IMR-90 (cell line): ENCODE results near the gene DUOX1. TPM values are rescaled to one million over a fixed set of nuclear protein-coding genes. Genes with fewer than 3 reads are reported as not detected.

Source experiments
- ATAC-seq: fragments of 200-7000 bp; cut with Tn5 transposase; 2 replicates; pipeline ENCODE4 v1.9.1; 2020; ENCODE audit warnings: low read depth, mild to moderate bottlenecking, moderate library complexity
- BruUV-seq: library from RNA; stranded (reverse); fragments of 400-500 nt; replicated peaks from 2 replicates; lab custom pipeline; 2021; lab: Mats Ljungman, UMichigan
- CTCF ChIA-PET: fragments of 300-600 bp; formaldehyde crosslinking; extraction: SDS; loops from one replicate; lab custom pipeline; 2021; ENCODE audit warnings: antibody characterized with exemption; lab: Yijun Ruan, JAX
- POLR2A ChIA-PET: fragments of 300-600 bp; sonication (Branson Sonifier 250); formaldehyde crosslinking; loops from one replicate; lab custom pipeline; 2022; ENCODE audit warnings: antibody characterized with exemption; ENCODE audit not compliant: unreplicated experiment; lab: Charles Lee
- DNase-seq: peaks from one replicate; pipeline ENCODE4 v3.0.0; 2013
- H2AFZ ChIP-seq: replicated peaks from 2 replicates; pipeline ENCODE3; 2013; ENCODE audit warnings: low read length, mild to moderate bottlenecking; ENCODE audit not compliant: poor library complexity
- H2AK5ac ChIP-seq: 2 replicates; pipeline ENCODE4 v1.6.1; 2013; ENCODE audit warnings: low read depth, low read length, inconsistent platforms
- H2AK9ac ChIP-seq: replicated peaks from 2 replicates; pipeline ENCODE3; 2013; ENCODE audit warnings: mild to moderate bottlenecking, low read depth, low read length, moderate library complexity; ENCODE audit not compliant: poor library complexity
- H2BK120ac ChIP-seq: 2 replicates; pipeline ENCODE4 v1.6.1; 2013; ENCODE audit warnings: low read depth, low read length, inconsistent platforms
- H2BK15ac ChIP-seq: 3 replicates; pipeline ENCODE4 v1.6.1; 2013; ENCODE audit warnings: low read depth, low read length, inconsistent platforms
- H2BK20ac ChIP-seq: 2 replicates; pipeline ENCODE4 v1.6.1; 2013; ENCODE audit warnings: low read depth, mild to moderate bottlenecking, inconsistent platforms, low read length, moderate library complexity
- H2BK5ac ChIP-seq: 2 replicates; pipeline ENCODE4 v1.6.1; 2013; ENCODE audit warnings: mild to moderate bottlenecking, low read depth, low read length, inconsistent platforms; ENCODE audit not compliant: poor library complexity, severe bottlenecking
- H3K14ac ChIP-seq: replicated peaks from 2 replicates; pipeline ENCODE4 v1.6.1; 2013; ENCODE audit warnings: low read depth, low read length, inconsistent platforms
- H3K18ac ChIP-seq: 2 replicates; pipeline ENCODE4 v1.6.1; 2013; ENCODE audit warnings: low read depth, low read length, control low read depth
- H3K23ac ChIP-seq: 2 replicates; pipeline ENCODE4 v1.6.1; 2013; ENCODE audit warnings: low read depth, low read length, inconsistent platforms
- H3K27ac ChIP-seq: 2 replicates; pipeline ENCODE4 v1.5.1; 2013; ENCODE audit warnings: mild to moderate bottlenecking, control low read depth, low read length; ENCODE audit not compliant: insufficient read depth
- H3K27me3 ChIP-seq: 2 replicates; pipeline ENCODE4 v1.6.1; 2013; ENCODE audit warnings: low read length; ENCODE audit not compliant: control insufficient read depth, insufficient read depth
- H3K36me3 ChIP-seq: 2 replicates; pipeline ENCODE4 v1.6.1; 2013; ENCODE audit warnings: low read length, mixed read lengths; ENCODE audit not compliant: control insufficient read depth, insufficient read depth
- H3K4ac ChIP-seq: 2 replicates; pipeline ENCODE4 v1.6.1; 2013; ENCODE audit warnings: low read depth, low read length, inconsistent platforms
- H3K4me1 ChIP-seq: 2 replicates; pipeline ENCODE4 v1.6.1; 2013; ENCODE audit warnings: low read length, mixed read lengths; ENCODE audit not compliant: control insufficient read depth, insufficient read depth
- H3K4me2 ChIP-seq: 2 replicates; pipeline ENCODE4 v1.6.1; 2013; ENCODE audit warnings: low read depth, mild to moderate bottlenecking, control low read depth, low read length, moderate library complexity
- H3K4me3 ChIP-seq: 2 replicates; pipeline ENCODE4 v1.5.1; 2013; ENCODE audit warnings: low read depth, mild to moderate bottlenecking, control low read depth, low read length, moderate library complexity; ENCODE audit not compliant: insufficient read depth
- H3K56ac ChIP-seq: 2 replicates; pipeline ENCODE4 v1.6.1; 2013; ENCODE audit warnings: low read length, inconsistent platforms; ENCODE audit not compliant: insufficient read depth; ENCODE audit errors: extremely low read depth
- H3K79me1 ChIP-seq, 2 experiments: 2 replicates each; pipeline ENCODE4 v1.6.1; 2013; ENCODE audit warnings: low read length in 2 of 2, inconsistent platforms in 1 of 2, low read depth in 1 of 2
- H3K9ac ChIP-seq: 2 replicates; pipeline ENCODE4 v1.6.1; 2013; ENCODE audit warnings: low read depth, low read length, control low read depth
- H3K9me1 ChIP-seq: 2 replicates; pipeline ENCODE4 v1.6.1; 2013; ENCODE audit warnings: low read length, inconsistent platforms; ENCODE audit not compliant: insufficient read depth
- H3K9me3 ChIP-seq: 2 replicates; pipeline ENCODE4 v1.6.1; 2013; ENCODE audit warnings: low read length; ENCODE audit not compliant: control insufficient read depth, insufficient read depth
- H4K20me1 ChIP-seq: 2 replicates; pipeline ENCODE4 v1.6.1; 2013; ENCODE audit warnings: low read length, inconsistent platforms; ENCODE audit not compliant: insufficient read depth
- H4K5ac ChIP-seq: 2 replicates; pipeline ENCODE4 v1.6.1; 2013; ENCODE audit warnings: mild to moderate bottlenecking, low read depth, low read length, control low read depth
- H4K8ac ChIP-seq, 2 experiments: 2 replicates each; pipeline ENCODE4 v1.6.1; 2013; ENCODE audit warnings: low read depth in 2 of 2, low read length in 2 of 2, control low read depth in 1 of 2, inconsistent platforms in 1 of 2
- H4K91ac ChIP-seq: 2 replicates; pipeline ENCODE4 v1.6.1; 2013; ENCODE audit warnings: low read depth, low read length, inconsistent platforms; ENCODE audit not compliant: insufficient read depth
- BHLHE40 ChIP-seq: fragments of 150-350 bp; IDR thresholded peaks from 2 replicates; pipeline ENCODE4 v1.6.1; 2016; ENCODE audit warnings: mild to moderate bottlenecking, low read depth, low read length
- CEBPB ChIP-seq: IDR thresholded peaks from 2 replicates; pipeline ENCODE4 v1.6.1; 2012; ENCODE audit warnings: low read depth, low read length, improper control_type of control experiment
- FOS ChIP-seq: fragments of 150-350 bp; IDR thresholded peaks from 2 replicates; pipeline ENCODE4 v1.6.1; 2016; ENCODE audit warnings: low read depth, low read length
- MXI1 ChIP-seq: IDR thresholded peaks from 2 replicates; pipeline ENCODE4 v1.6.1; 2012; ENCODE audit warnings: low read depth, mild to moderate bottlenecking, low read length, moderate library complexity, borderline replicate concordance
- RAD21 ChIP-seq: IDR thresholded peaks from 2 replicates; pipeline ENCODE4 v1.6.1; 2012; ENCODE audit warnings: low read length, improper control_type of control experiment
- RFX5 ChIP-seq: IDR thresholded peaks from 2 replicates; pipeline ENCODE4 v1.8.0; 2012; ENCODE audit warnings: low read depth, mild to moderate bottlenecking, low read length, moderate library complexity
- WGBS, 2 experiments: methylation state at CpG; one replicate each; pipeline versions ENCODE4 v1.1.5 to v1.1.7; 2013; ENCODE audit warnings: missing lambda C conversion rate in 2 of 2; ENCODE audit not compliant: insufficient read length in 1 of 2; ENCODE audit errors: extremely low coverage in 2 of 2; 5-methylcytosine and 5-hydroxymethylcytosine counted together
- dilution Hi-C: fragments of 300-500 bp; cut with HindIII; formaldehyde crosslinking; loops from one replicate; pipeline ENCODE4 v1.14.3; 2018; ENCODE audit warnings: low sequenced_read_pairs; ENCODE audit not compliant: unreplicated experiment
- in situ Hi-C: fragments of 300-500 bp; cut with MboI; formaldehyde crosslinking; loops from 3 replicates; pipeline ENCODE4 v1.14.3; 2019; ENCODE audit warnings: low sequenced_read_pairs, inconsistent platforms, mixed read lengths
- intact Hi-C: fragments of 100-400 bp; cut with micrococcal nuclease; formaldehyde crosslinking; loops from 2 replicates; pipeline ENCODE4 v1.10.0; 2022
- polyA plus RNA-seq, 3 experiments: library from polyadenylated mRNA; depleted of rRNA; stranded (reverse); fragments of >200 nt; gene quantifications; 2 replicates each; pipeline ENCODE4 v1.2.3, GENCODE V29; 2012; ENCODE audit warnings: low replicate concordance in 1 of 3
- total RNA-seq: library from RNA; depleted of rRNA; stranded (reverse); fragments of >200 nt; gene quantifications from 2 replicates; pipeline ENCODE4 v1.2.3, GENCODE V29; 2012

DUOX1 gene
- total and polyA plus RNA-seq, 2 of the 4 experiments (the other 2 are of a cell fraction), result not detected

DNA sequence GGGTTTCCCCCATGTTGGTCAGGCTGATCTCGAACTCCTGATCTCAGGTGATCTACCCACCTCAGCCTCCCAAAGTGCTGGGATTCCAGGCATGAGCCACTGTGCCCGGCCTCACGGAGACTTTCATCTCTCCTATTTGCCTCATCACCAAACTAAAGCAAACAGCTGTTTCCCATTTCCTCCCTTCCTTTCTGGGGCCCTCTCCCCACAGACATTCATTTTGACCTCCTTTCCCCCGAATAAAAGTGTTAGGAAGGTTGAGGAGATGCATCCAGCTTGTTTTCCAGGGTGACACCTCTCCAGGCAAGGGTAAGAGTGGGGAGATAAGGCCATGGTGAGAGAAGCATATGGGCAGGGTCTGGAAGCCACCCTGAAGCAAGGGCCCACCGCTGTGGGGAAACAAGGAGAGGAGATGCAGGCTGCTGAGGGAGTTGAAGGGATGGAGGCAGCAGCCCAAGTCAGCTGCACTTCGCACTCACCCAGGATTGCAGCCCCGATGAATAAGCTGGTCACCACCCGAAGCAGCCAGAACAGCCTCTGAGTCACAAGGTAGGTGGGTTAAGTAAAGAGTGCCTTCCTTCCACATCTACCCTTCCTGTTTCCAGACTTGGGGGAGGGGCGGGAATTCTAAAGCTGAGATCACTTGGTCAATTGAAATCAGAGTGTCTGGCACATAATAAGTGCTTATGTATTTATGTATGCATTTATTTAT is 7.9 kb upstream of the DUOX1 start:
- Histone ChIP-seq H3K4me1 (peaks cover 3% of the 10 kb centered on the region), H2BK120ac (no peak overlapping the region), H3K18ac (no peak overlapping the region), H2AFZ (peak overlapping the region; percentile 77), H2BK20ac (no peak overlapping the region), H3K9ac (no peak overlapping the region), H4K5ac (no peak overlapping the region), H3K56ac (no peak overlapping the region), H2AK5ac (no peak overlapping the region), H3K4me2 (peak overlapping the region; percentile 3; the same call in 1 of the 2 replicates), H3K4me3 (no peak overlapping the region), H2BK5ac (no peak overlapping the region), H4K8ac (no peak overlapping the region), H3K9me1 (no peaks in the 10 kb centered on the region), H3K14ac (no peak overlapping the region), H3K27me3 (peaks cover 25% of the 10 kb centered on the region), H3K9me3 (no peaks in the 10 kb centered on the region), H3K79me1 (no peaks in the 10 kb centered on the region), H3K27ac (no peak overlapping the region), H3K36me3 (no peaks in the 10 kb centered on the region), H2BK15ac (no peak overlapping the region), H4K20me1 (no peaks in the 10 kb centered on the region), H3K23ac (no peak overlapping the region), H2AK9ac (no peak overlapping the region), H4K91ac (no peak overlapping the region), H3K4ac (no peak overlapping the region)
- dilution Hi-C loops, result no loop called here
- intact Hi-C loops, result no loop called here
- WGBS, 2 experiments, result no CpG with 5 or more reads among the region's 9 CpGs
- DNase-seq (peak; percentile 89), ATAC-seq (peak; percentile 56)
- in situ Hi-C loops, result no loop called here
- CTCF ChIA-PET, result interaction anchor here (0.9 to 1.1 kb wide), 2 partner anchors 25 to 336 kb away, joined by 3 read pairs; no protein-coding TSS in a partner anchor
- POLR2A ChIA-PET, result no interaction called here
- BruUV-seq, result no TSS peak
- no peak for TF ChIP-seq RFX5
- TF ChIP-seq FOS, result peak; percentile 59
- no peak for TF ChIP-seq MXI1
- TF ChIP-seq RAD21, result no peak
- TF ChIP-seq BHLHE40, result peak; percentile 68
- TF ChIP-seq CEBPB, result peak; percentile 47; the same call in 1 of the 2 replicates
